HL-60 (cell line): Measurements from ENCODE around the gene NUTM1.
A peak's percentile ranks its signal among the peaks of the same experiment; 100 is the strongest.
"Not testable (repeated sequence)": the region's sequence is repeated elsewhere in the genome, so short reads cannot be mapped to it uniquely, and the experiment has no call there.

Experiments
- DNase-seq, 2 experiments: peaks; one replicate each; pipeline ENCODE4 v3.0.0-alpha.2; 2010 to 2020; ENCODE audit warnings: low read depth in 1 of 2, low spot score in 1 of 2
- H3K27ac ChIP-seq: fragments of 250-450 bp; sonication (Bioruptor Pico); replicated peaks from 2 replicates; pipeline ENCODE4 v1.5.1; 2020; ENCODE audit warnings: mild to moderate bottlenecking, moderate library complexity
- H3K27me3 ChIP-seq: fragments of 250-450 bp; sonication (Bioruptor Pico); 2 replicates; pipeline ENCODE4 v1.5.1; 2021; ENCODE audit warnings: mild to moderate bottlenecking, moderate library complexity; ENCODE audit not compliant: insufficient read depth, poor library complexity, severe bottlenecking
- H3K4me3 ChIP-seq: replicated peaks from 2 replicates; pipeline ENCODE4 v1.5.1; 2011; ENCODE audit warnings: mild to moderate bottlenecking, control low read depth, low read length; ENCODE audit not compliant: insufficient read depth
- CTCF ChIP-seq: IDR thresholded peaks from one replicate; pipeline ENCODE4 v1.5.1; 2011; ENCODE audit warnings: low read length, control low read depth, inconsistent platforms; ENCODE audit not compliant: insufficient read depth
- GABPA ChIP-seq: IDR thresholded peaks from 2 replicates; pipeline ENCODE4 v1.6.1; 2012; ENCODE audit warnings: low read depth
- POLR2AphosphoS5 ChIP-seq: IDR thresholded peaks from 2 replicates; pipeline ENCODE4 v1.6.1; 2012; ENCODE audit warnings: low read depth
- REST ChIP-seq: IDR thresholded peaks from 2 replicates; pipeline ENCODE4 v1.6.1; 2012; ENCODE audit warnings: low read depth; ENCODE audit not compliant: insufficient replicate concordance
- SPI1 ChIP-seq: IDR thresholded peaks from 2 replicates; pipeline ENCODE4 v1.6.1; 2012; ENCODE audit warnings: low read depth, mild to moderate bottlenecking, borderline replicate concordance

Gene NUTM1

GRCh38 chr15:34341381-34342212 is 1.5 kb upstream of the NUTM1 start:
- Histone ChIP-seq H3K27me3 (no peaks in the 10 kb centered on the region), H3K27ac (peak overlapping the region; percentile 85), H3K4me3 (peak overlapping the region; percentile 88)
- peak in 1 of 2 experiments; percentile 39 for DNase-seq
- TF ChIP-seq POLR2AphosphoS5 (no peak), CTCF (no peak), GABPA (no peak), REST (no peak), SPI1 (no peak)

- not testable (repeated sequence) for H3K27me3 ChIP-seq, DNase-seq
- Histone ChIP-seq H3K27ac (peak overlapping the region; percentile 85), H3K4me3 (peak overlapping the region; percentile 88)
Measured at GRCh38 chr15:34342213-34342736, 840 bp upstream of the NUTM1 start.

- no peak overlapping the region for H3K4me3 ChIP-seq
- TF ChIP-seq CTCF (no peak), GABPA (no peak), POLR2AphosphoS5 (no peak)
- no peak overlapping the region for H3K27ac ChIP-seq
- H3K27me3 ChIP-seq = no peaks in the 10 kb centered on the region
- DNase-seq = no peak
Measured at GRCh38 chr15:34347951-34348638, 5.0 kb downstream of the NUTM1 start.

- Histone ChIP-seq H3K27me3 (no peaks in the 10 kb centered on the region), H3K27ac (no peak overlapping the region), H3K4me3 (no peak overlapping the region)
- TF ChIP-seq SPI1 (no peak), REST (no peak), POLR2AphosphoS5 (no peak), CTCF (no peak), GABPA (no peak)
- DNase-seq = no peak
Measured at GRCh38 chr15:34348735-34349300, 5.7 kb downstream of the NUTM1 start.
